Mesothelial cell of epicardium (in vitro differentiated cells): ENCODE data around the gene FAF1. TPM values are rescaled to one million over a fixed set of nuclear protein-coding genes. Genes with fewer than 3 reads are reported as not detected.

Source experiments
- DNase-seq, 2 experiments: peaks; one replicate each; pipeline ENCODE4 v3.0.0; 2021; ENCODE audit warnings: low spot score in 2 of 2; ENCODE audit not compliant: unreplicated experiment in 2 of 2
- H3K27ac Mint-ChIP-seq: 2 replicates; pipeline ENCODE4 v1.8.0; 2021; ENCODE audit warnings: mixed read lengths
- H3K27me3 Mint-ChIP-seq: 2 replicates; pipeline ENCODE4 v1.8.0; 2021; ENCODE audit warnings: low read depth, mixed read lengths
- H3K36me3 Mint-ChIP-seq: 2 replicates; pipeline ENCODE4 v1.8.0; 2021; ENCODE audit warnings: mixed read lengths
- H3K4me1 Mint-ChIP-seq: 2 replicates; pipeline ENCODE4 v1.8.0; 2021; ENCODE audit warnings: mixed read lengths
- H3K4me3 Mint-ChIP-seq: 2 replicates; pipeline ENCODE4 v1.8.0; 2021; ENCODE audit warnings: mild to moderate bottlenecking, moderate library complexity, mixed read lengths
- H3K9me3 Mint-ChIP-seq: 2 replicates; pipeline ENCODE4 v1.8.0; 2021; ENCODE audit warnings: mixed read lengths
- total RNA-seq: library from RNA; stranded (reverse); gene quantifications from 3 replicates; pipeline ENCODE4 v1.2.1, GENCODE V29; 2021
- TF ChIP-seq, protein P1 (sequence below): fragments of 200-600 bp; sonication (generic); IDR thresholded peaks from one replicate; pipeline ENCODE4 v1.5.0; 2021; ENCODE audit warnings: antibody characterized with exemption; ENCODE audit not compliant: unreplicated experiment

Gene FAF1
- total RNA-seq, 1 donor from 2014 or later = 44.4 TPM

DNA sequence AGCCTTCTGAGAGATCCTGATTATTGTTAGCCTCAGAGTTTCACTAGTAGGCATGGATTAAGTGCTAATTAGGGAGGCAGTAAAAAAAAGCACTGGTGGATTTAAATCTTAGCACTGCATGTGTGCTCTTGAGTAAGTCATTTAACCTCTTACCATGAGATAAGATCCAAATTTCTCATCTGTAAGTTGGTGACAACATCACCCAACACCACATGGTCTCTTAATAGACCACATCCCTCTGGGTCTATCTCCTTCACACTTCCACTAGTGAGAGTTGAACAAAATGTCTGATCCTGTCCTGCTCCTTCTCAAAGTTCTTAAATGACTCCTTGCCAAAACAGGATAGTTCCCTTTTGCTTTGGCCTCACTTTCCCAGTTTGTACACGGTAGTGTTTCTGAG, 507.4 kb downstream of the FAF1 start:
- no peaks in the 10 kb centered on the region for H3K27me3 Mint-ChIP-seq
- H3K4me1 Mint-ChIP-seq = no peaks in the 10 kb centered on the region
- no peaks in the 10 kb centered on the region for H3K36me3 Mint-ChIP-seq
- no peak for DNase-seq
- H3K27ac Mint-ChIP-seq = no peak overlapping the region
- no peaks in the 10 kb centered on the region for H3K9me3 Mint-ChIP-seq
- no peak overlapping the region for H3K4me3 Mint-ChIP-seq
- TF ChIP-seq, protein P1, sequence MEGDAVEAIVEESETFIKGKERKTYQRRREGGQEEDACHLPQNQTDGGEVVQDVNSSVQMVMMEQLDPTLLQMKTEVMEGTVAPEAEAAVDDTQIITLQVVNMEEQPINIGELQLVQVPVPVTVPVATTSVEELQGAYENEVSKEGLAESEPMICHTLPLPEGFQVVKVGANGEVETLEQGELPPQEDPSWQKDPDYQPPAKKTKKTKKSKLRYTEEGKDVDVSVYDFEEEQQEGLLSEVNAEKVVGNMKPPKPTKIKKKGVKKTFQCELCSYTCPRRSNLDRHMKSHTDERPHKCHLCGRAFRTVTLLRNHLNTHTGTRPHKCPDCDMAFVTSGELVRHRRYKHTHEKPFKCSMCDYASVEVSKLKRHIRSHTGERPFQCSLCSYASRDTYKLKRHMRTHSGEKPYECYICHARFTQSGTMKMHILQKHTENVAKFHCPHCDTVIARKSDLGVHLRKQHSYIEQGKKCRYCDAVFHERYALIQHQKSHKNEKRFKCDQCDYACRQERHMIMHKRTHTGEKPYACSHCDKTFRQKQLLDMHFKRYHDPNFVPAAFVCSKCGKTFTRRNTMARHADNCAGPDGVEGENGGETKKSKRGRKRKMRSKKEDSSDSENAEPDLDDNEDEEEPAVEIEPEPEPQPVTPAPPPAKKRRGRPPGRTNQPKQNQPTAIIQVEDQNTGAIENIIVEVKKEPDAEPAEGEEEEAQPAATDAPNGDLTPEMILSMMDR = no peak

DNA sequence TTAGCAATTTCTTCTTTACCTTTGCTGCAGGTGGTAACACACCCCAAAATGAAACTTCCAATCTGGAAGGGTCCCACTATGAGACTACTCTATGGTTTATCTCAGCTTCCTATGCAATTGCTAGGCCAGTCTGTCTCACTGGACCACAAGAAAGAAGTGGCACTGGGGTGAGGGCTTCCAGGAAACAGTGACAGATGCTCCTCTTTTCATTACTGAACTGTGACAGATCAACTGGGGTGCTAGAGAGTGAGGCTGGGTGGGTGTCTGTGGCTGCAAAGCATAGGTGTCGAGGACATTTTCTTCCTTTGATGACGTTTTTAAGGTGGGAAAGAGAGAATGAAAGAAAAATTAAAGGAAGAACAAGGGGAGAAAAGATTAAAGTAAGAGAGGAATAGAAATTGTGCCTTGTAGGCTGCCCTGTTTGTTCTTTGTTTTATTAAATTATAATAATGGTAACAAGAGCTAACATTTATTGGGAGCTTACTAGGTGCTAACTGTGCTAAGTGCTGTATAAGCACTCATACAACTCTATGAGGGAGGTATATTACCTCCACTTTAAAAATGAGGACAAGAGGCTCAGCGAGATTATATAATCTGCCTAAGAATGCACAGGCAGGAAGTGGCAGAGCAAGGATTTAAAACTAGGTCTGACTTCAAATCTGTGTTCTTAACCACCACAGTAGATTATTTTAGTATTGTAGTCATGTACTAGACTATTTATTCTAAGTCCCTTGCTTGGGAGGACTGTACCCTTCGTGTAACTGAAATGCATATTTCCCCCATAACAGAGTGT, 509.0 kb downstream of the FAF1 start:
- Mint-ChIP-seq H3K27me3 (no peaks in the 10 kb centered on the region), H3K9me3 (no peaks in the 10 kb centered on the region), H3K36me3 (no peaks in the 10 kb centered on the region), H3K4me3 (no peak overlapping the region), H3K4me1 (no peaks in the 10 kb centered on the region), H3K27ac (no peak overlapping the region)
- TF ChIP-seq, protein P1 = no peak
- DNase-seq = no peak

DNA sequence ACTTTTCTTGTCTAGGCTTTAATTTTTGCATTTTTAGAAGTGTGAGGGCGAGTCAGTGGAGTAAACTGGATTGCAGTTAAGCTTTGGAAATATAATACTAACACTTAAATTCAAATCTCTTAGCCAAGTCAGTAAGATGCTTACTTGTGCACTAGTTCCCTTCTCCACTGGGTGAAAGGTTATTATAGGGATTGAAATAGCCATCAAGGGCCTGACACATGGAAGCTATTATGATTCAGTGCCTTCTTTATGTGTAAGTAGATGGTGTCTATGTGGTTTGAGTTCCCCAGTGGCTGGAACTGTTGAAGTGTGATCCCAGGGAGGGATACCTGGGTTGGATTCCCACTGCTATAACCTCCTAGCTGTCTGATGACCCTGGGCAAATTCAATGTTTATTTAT, 512.1 kb downstream of the FAF1 start:
- H3K4me1 Mint-ChIP-seq = no peaks in the 10 kb centered on the region
- TF ChIP-seq, protein P1 = no peak
- no peaks in the 10 kb centered on the region for H3K9me3 Mint-ChIP-seq
- no peaks in the 10 kb centered on the region for H3K36me3 Mint-ChIP-seq
- no peak overlapping the region for H3K4me3 Mint-ChIP-seq
- H3K27me3 Mint-ChIP-seq = no peaks in the 10 kb centered on the region
- no peak overlapping the region for H3K27ac Mint-ChIP-seq
- DNase-seq = no peak

DNA sequence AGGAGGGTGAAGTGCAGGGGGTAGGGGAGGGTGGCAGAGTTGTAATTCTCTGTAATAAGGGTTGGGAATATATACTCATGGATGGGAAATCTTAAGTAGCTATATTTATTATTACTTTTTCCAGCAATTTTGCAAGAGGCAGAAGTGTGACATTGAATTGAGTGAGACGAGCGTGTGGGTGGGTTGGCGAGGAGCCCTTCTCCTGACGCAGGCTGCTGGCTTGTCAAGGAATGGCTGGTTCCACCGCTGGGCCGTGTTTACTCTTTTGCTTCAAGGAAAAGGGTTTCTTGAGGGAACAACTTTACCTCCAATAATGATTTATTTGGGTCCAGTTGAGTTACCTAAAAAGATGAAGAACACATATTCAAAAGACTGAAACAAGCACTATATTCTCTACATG, 518.9 kb downstream of the FAF1 start:
- Mint-ChIP-seq H3K36me3 (peaks cover 21% of the 10 kb centered on the region), H3K27ac (no peak overlapping the region), H3K9me3 (no peaks in the 10 kb centered on the region), H3K27me3 (no peaks in the 10 kb centered on the region), H3K4me1 (no peaks in the 10 kb centered on the region), H3K4me3 (no peak overlapping the region)
- no peak for DNase-seq
- TF ChIP-seq, protein P1 = no peak

DNA sequence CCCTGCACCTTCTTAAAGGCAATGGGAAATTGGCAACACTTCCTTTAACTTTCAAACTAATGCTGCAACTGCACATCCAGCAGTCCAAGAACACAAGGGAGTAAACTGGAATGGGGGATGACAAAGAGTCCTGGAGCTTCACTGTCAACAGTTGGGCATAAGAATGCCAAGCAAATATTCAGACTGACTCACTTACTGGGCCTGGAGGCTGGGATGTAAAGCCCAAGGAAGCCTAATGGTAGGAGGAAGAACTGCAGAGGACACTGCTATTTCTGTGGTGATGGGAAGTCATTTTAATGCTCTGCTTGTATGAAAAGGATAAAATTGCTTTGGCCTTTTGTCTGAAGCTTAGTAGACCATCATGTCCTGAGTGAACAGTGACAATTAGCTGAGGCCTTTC, 521.1 kb downstream of the FAF1 start:
- Mint-ChIP-seq H3K4me3 (no peak overlapping the region), H3K4me1 (no peaks in the 10 kb centered on the region), H3K36me3 (peaks cover 26% of the 10 kb centered on the region), H3K27ac (no peak overlapping the region), H3K27me3 (peaks cover 11% of the 10 kb centered on the region), H3K9me3 (no peaks in the 10 kb centered on the region)
- TF ChIP-seq, protein P1 = peak; percentile 25
- DNase-seq = no peak
